ENCODE measurements around the gene ABHD8.

Gene ABHD8

GRCh38 chr19:17330262-17331044 is 27.2 kb upstream of the ABHD8 start:
- no peak overlapping the region for H3K4me3 ChIP-seq (ENCODE audit: low read length)
- H2BK15ac ChIP-seq (replicated peaks; ENCODE audit: low read depth), result no peak overlapping the region
- H3K23ac ChIP-seq (ENCODE audit: low read length), result no peak overlapping the region
- no peak overlapping the region for H4K8ac ChIP-seq (ENCODE audit: low read depth, low read length)
- peak overlapping the region; percentile 7 for H3K56ac ChIP-seq (ENCODE audit: low read length)
- H3K18ac ChIP-seq (ENCODE audit: low read length), result no peak overlapping the region
- no peak overlapping the region for H3K4me2 ChIP-seq (ENCODE audit: low read length)
- no peak overlapping the region for H3K27ac ChIP-seq (ENCODE audit: low read depth, low read length)
- no peak overlapping the region for H3K9ac ChIP-seq (ENCODE audit: low read length)
- H3K4ac ChIP-seq (ENCODE audit: low read depth, low read length), result no peak overlapping the region
- no CpG with 5 or more reads among the region's 24 CpGs for WGBS (ENCODE audit: extremely low coverage, insufficient coverage, low lambda C conversion rate)
- no peaks in the 10 kb centered on the region for H3K36me3 ChIP-seq (ENCODE audit: control insufficient read depth, insufficient read depth, low read length)
- H3K79me1 ChIP-seq (ENCODE audit: low read length), result no peaks in the 10 kb centered on the region
- no peaks in the 10 kb centered on the region for H3K27me3 ChIP-seq (ENCODE audit: insufficient read depth, low read length, poor library complexity)
- H2BK120ac ChIP-seq (ENCODE audit: low read depth, low read length), result no peak overlapping the region
- H3K4me1 ChIP-seq (ENCODE audit: control insufficient read depth, low read depth, low read length), result no peaks in the 10 kb centered on the region
- no peak overlapping the region for H4K5ac ChIP-seq (ENCODE audit: low read length)
- no peak for DNase-seq
- H3K79me2 ChIP-seq (ENCODE audit: control insufficient read depth, insufficient read depth, low read length), result no peaks in the 10 kb centered on the region
- no peak overlapping the region for H2BK5ac ChIP-seq (ENCODE audit: low read length)
- no peak overlapping the region for H2AK5ac ChIP-seq (ENCODE audit: low read length)

GRCh38 chr19:17329366-17330261 is 26.4 kb upstream of the ABHD8 start:
- no peaks in the 10 kb centered on the region for H3K79me1 ChIP-seq (ENCODE audit: low read length)
- no peak overlapping the region for H3K27ac ChIP-seq (ENCODE audit: low read depth, low read length)
- no peak overlapping the region for H2BK120ac ChIP-seq (ENCODE audit: low read depth, low read length)
- H4K8ac ChIP-seq (ENCODE audit: low read depth, low read length), result no peak overlapping the region
- no peak overlapping the region for H2BK15ac ChIP-seq (replicated peaks; ENCODE audit: low read depth)
- H3K18ac ChIP-seq (ENCODE audit: low read length), result no peak overlapping the region
- no peak overlapping the region for H3K9ac ChIP-seq (ENCODE audit: low read length)
- no peaks in the 10 kb centered on the region for H3K27me3 ChIP-seq (ENCODE audit: insufficient read depth, low read length, poor library complexity)
- no peak for DNase-seq
- peak overlapping the region; percentile 66 for H3K23ac ChIP-seq (ENCODE audit: low read length)
- no peak overlapping the region for H2AK5ac ChIP-seq (ENCODE audit: low read length)
- H3K56ac ChIP-seq (ENCODE audit: low read length), result peak overlapping the region; percentile 60
- H3K79me2 ChIP-seq (ENCODE audit: control insufficient read depth, insufficient read depth, low read length), result no peaks in the 10 kb centered on the region
- no peaks in the 10 kb centered on the region for H3K36me3 ChIP-seq (ENCODE audit: control insufficient read depth, insufficient read depth, low read length)
- no peak overlapping the region for H3K4me3 ChIP-seq (ENCODE audit: low read length)
- H4K5ac ChIP-seq (ENCODE audit: low read length), result no peak overlapping the region
- no peak overlapping the region for H3K4ac ChIP-seq (ENCODE audit: low read depth, low read length)
- no peaks in the 10 kb centered on the region for H3K4me1 ChIP-seq (ENCODE audit: control insufficient read depth, low read depth, low read length)
- no peak overlapping the region for H2BK5ac ChIP-seq (ENCODE audit: low read length)
- no peak overlapping the region for H3K4me2 ChIP-seq (ENCODE audit: low read length)
- no CpG with 5 or more reads among the region's 51 CpGs for WGBS (ENCODE audit: extremely low coverage, insufficient coverage, low lambda C conversion rate)

- H3K4ac ChIP-seq (ENCODE audit: low read depth, low read length), result peak overlapping the region; percentile 41
- no peaks in the 10 kb centered on the region for H3K27me3 ChIP-seq (ENCODE audit: insufficient read depth, low read length, poor library complexity)
- H3K56ac ChIP-seq (ENCODE audit: low read length), result peak overlapping the region; percentile 82
- no CpG with 5 or more reads among the region's 94 CpGs for WGBS (ENCODE audit: extremely low coverage, insufficient coverage, low lambda C conversion rate)
- H3K36me3 ChIP-seq (ENCODE audit: control insufficient read depth, insufficient read depth, low read length), result no peaks in the 10 kb centered on the region
- H2BK5ac ChIP-seq (ENCODE audit: low read length), result no peak overlapping the region
- no peak overlapping the region for H2AK5ac ChIP-seq (ENCODE audit: low read length)
- H4K8ac ChIP-seq (ENCODE audit: low read depth, low read length), result no peak overlapping the region
- H3K23ac ChIP-seq (ENCODE audit: low read length), result peak overlapping the region; percentile 66
- no peak for DNase-seq
- no peak overlapping the region for H2BK15ac ChIP-seq (replicated peaks; ENCODE audit: low read depth)
- no peaks in the 10 kb centered on the region for H3K79me1 ChIP-seq (ENCODE audit: low read length)
- no peaks in the 10 kb centered on the region for H3K79me2 ChIP-seq (ENCODE audit: control insufficient read depth, insufficient read depth, low read length)
- peak overlapping the region; percentile 76 for H3K9ac ChIP-seq (ENCODE audit: low read length)
- H3K4me2 ChIP-seq (ENCODE audit: low read length), result peak overlapping the region; percentile 70
- H3K4me1 ChIP-seq (ENCODE audit: control insufficient read depth, low read depth, low read length), result no peaks in the 10 kb centered on the region
- peak overlapping the region; percentile 55 for H3K4me3 ChIP-seq (ENCODE audit: low read length)
- no peak overlapping the region for H4K5ac ChIP-seq (ENCODE audit: low read length)
- H3K18ac ChIP-seq (ENCODE audit: low read length), result peak overlapping the region; percentile 89
- peak overlapping the region; percentile 5 for H2BK120ac ChIP-seq (ENCODE audit: low read depth, low read length)
- peak overlapping the region; percentile 86 for H3K27ac ChIP-seq (ENCODE audit: low read depth, low read length)
Measured at GRCh38 chr19:17328517-17329365, 25.5 kb upstream of the ABHD8 start.

- Histone ChIP-seq H3K27ac (ENCODE audit: low read depth, low read length) (peak overlapping the region; percentile 86), H3K4ac (ENCODE audit: low read depth, low read length) (peak overlapping the region; percentile 41), H2BK5ac (ENCODE audit: low read length) (no peak overlapping the region), H4K5ac (ENCODE audit: low read length) (no peak overlapping the region), H3K4me1 (ENCODE audit: control insufficient read depth, low read depth, low read length) (no peaks in the 10 kb centered on the region), H3K56ac (ENCODE audit: low read length) (peak overlapping the region; percentile 82), H3K9ac (ENCODE audit: low read length) (peak overlapping the region; percentile 76), H3K18ac (ENCODE audit: low read length) (peak overlapping the region; percentile 89), H4K8ac (ENCODE audit: low read depth, low read length) (no peak overlapping the region), H2BK15ac (replicated peaks; ENCODE audit: low read depth) (no peak overlapping the region), H2AK5ac (ENCODE audit: low read length) (no peak overlapping the region), H3K79me2 (ENCODE audit: control insufficient read depth, insufficient read depth, low read length) (no peaks in the 10 kb centered on the region), H2BK120ac (ENCODE audit: low read depth, low read length) (peak overlapping the region; percentile 5), H3K4me2 (ENCODE audit: low read length) (peak overlapping the region; percentile 70), H3K23ac (ENCODE audit: low read length) (peak overlapping the region; percentile 45), H3K27me3 (ENCODE audit: insufficient read depth, low read length, poor library complexity) (no peaks in the 10 kb centered on the region), H3K79me1 (ENCODE audit: low read length) (no peaks in the 10 kb centered on the region), H3K36me3 (ENCODE audit: control insufficient read depth, insufficient read depth, low read length) (no peaks in the 10 kb centered on the region), H3K4me3 (ENCODE audit: low read length) (peak overlapping the region; percentile 55)
- WGBS (ENCODE audit: extremely low coverage, insufficient coverage, low lambda C conversion rate), result no CpG with 5 or more reads among the region's 64 CpGs
- DNase-seq, result peak; percentile 98
Measured at GRCh38 chr19:17327654-17328516, 24.7 kb upstream of the ABHD8 start.
